Central memory CD8-positive, alpha-beta T cell (primary cell): ENCODE data around the gene SEZ6L.

ENCODE experiments used
- ATAC-seq: fragments of 150-1000 bp; cut with Tn5 transposase; replicated peaks from 2 replicates; pipeline ENCODE4 v1.10.0; 2022; ENCODE audit warnings: mild to moderate bottlenecking, moderate FRiP score, moderate number of reproducible peaks; ENCODE audit not compliant: poor library complexity, severe bottlenecking; ENCODE audit errors: extremely low read depth
- DNase-seq, 2 donors: peaks; one replicate each; pipeline ENCODE4 v3.0.0; 2021; ENCODE audit warnings: low spot score in 2 of 2
- H3K27ac Mint-ChIP-seq: one replicate; pipeline ENCODE4 v1.8.0; 2022; ENCODE audit warnings: low read depth, mild to moderate bottlenecking, moderate library complexity, mixed read lengths
- H3K27me3 Mint-ChIP-seq: one replicate; pipeline ENCODE4 v1.8.0; 2022; ENCODE audit warnings: mixed read lengths
- H3K36me3 Mint-ChIP-seq: one replicate; pipeline ENCODE4 v1.8.0; 2022; ENCODE audit warnings: mild to moderate bottlenecking, moderate library complexity, mixed read lengths; ENCODE audit not compliant: insufficient read depth
- H3K4me1 Mint-ChIP-seq: one replicate; pipeline ENCODE4 v1.8.0; 2022; ENCODE audit warnings: mixed read lengths
- H3K4me3 Mint-ChIP-seq: one replicate; pipeline ENCODE4 v1.8.0; 2022; ENCODE audit warnings: mild to moderate bottlenecking, moderate library complexity, mixed read lengths
- H3K9me3 Mint-ChIP-seq: one replicate; pipeline ENCODE4 v1.8.0; 2022; ENCODE audit warnings: mixed read lengths

Gene SEZ6L

DNA sequence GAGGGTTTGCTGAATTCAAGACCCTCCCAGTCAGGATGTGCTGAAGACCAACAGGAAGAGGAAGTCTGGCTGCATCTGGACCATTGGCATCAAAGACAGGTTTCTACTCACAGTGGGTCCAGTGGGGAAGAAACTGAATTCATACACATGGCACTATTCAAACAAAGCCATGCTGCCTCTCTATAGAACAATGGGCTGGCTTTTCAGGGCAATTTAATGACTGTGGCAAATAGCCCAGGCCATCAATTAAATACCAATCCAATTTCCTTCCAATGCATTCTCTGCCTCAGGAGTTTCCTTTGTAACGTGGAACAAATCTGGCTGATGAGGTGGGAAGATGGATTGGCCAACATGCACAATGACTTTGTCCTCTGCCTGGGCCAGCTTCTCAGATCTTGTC lies 98.6 kb downstream of the SEZ6L start:
- Mint-ChIP-seq H3K4me1 (no peaks in the 10 kb centered on the region), H3K27ac (no peak overlapping the region), H3K9me3 (no peaks in the 10 kb centered on the region), H3K4me3 (no peak overlapping the region), H3K27me3 (peaks cover 84% of the 10 kb centered on the region), H3K36me3 (no peaks in the 10 kb centered on the region)
- DNase-seq (no peak), ATAC-seq (no peak)

DNA sequence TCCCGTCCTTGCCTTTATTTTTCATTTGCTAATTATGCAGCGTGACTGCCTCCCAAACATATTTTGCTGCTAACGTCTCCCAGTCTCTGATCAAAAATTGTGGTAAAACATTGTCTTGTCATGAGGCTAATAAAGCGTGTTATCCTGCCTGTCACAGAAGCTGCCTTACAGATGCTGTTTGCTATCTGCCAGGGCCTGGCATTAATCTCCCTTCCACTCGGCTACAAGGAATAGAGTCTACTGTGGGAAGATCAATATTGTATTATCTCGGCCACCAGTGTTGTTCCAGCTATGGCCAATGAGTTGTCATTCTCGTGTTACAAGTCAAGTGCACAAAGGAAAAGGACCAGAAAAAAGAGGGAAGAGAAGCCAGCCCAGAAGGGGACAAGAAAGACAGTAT lies 100.3 kb downstream of the SEZ6L start:
- Mint-ChIP-seq H3K27me3 (peaks cover 80% of the 10 kb centered on the region), H3K9me3 (no peaks in the 10 kb centered on the region), H3K27ac (no peak overlapping the region), H3K4me3 (no peak overlapping the region), H3K36me3 (no peaks in the 10 kb centered on the region), H3K4me1 (no peaks in the 10 kb centered on the region)
- ATAC-seq, result no peak
- no peak for DNase-seq

DNA sequence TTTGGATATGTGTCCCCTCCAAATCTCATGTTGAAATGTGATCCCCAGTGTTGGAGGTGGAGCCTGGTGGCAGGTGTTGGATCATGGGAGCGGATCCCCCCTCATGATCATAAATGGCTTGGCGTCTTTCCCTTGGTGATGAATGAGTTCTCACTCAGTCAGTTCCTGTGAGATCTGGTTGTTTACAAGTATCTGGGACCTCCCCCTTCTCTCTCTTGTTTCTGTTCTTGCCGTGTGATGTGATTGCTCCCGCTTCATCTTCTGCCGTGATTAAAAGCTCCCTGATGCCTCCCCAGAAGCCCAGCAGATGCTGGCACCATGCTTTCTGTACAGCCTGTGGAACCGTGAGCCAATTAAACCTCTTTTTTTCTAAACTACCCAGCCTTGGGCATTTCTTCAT lies 102.2 kb downstream of the SEZ6L start:
- DNase-seq, result no peak
- Mint-ChIP-seq H3K36me3 (no peaks in the 10 kb centered on the region), H3K27me3 (peaks cover 68% of the 10 kb centered on the region), H3K27ac (no peak overlapping the region), H3K4me3 (no peak overlapping the region), H3K9me3 (no peaks in the 10 kb centered on the region), H3K4me1 (no peaks in the 10 kb centered on the region)
- no peak for ATAC-seq

DNA sequence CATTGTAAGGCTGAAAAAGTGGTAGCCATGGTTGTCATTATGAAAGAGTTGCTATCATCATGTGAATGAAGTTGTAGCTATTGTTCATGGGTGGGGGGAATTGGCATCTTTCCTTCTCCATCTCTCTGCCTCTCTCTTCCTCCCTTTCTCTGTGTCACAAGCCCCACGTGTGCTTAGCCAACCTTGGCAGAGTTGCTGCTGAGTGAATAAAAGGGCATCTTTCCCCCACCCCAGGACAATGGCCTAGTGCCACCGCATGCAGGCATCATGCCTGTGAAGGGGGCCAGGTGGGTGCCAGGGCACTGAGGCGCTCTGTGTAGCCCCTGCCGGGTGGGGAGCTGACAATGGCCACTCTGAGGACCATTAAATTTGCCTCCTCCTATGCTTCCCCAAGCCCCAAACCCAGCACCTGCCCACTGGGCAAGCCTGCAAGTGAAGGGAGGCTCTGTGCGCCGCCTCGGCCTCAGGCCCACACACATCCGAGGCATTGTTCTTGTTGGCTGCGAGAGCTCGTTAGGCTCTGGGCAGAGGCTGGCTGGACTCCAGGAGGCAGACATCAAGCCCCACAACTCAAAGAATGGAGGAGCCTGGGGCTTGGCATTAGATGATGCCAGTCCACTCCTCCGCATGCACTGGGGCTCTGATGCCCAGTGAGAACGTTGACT lies 103.9 kb downstream of the SEZ6L start:
- Mint-ChIP-seq H3K27ac (no peak overlapping the region), H3K9me3 (no peaks in the 10 kb centered on the region), H3K4me3 (no peak overlapping the region), H3K4me1 (no peaks in the 10 kb centered on the region), H3K27me3 (peaks cover 71% of the 10 kb centered on the region), H3K36me3 (no peaks in the 10 kb centered on the region)
- ATAC-seq (no peak), DNase-seq (no peak)

DNA sequence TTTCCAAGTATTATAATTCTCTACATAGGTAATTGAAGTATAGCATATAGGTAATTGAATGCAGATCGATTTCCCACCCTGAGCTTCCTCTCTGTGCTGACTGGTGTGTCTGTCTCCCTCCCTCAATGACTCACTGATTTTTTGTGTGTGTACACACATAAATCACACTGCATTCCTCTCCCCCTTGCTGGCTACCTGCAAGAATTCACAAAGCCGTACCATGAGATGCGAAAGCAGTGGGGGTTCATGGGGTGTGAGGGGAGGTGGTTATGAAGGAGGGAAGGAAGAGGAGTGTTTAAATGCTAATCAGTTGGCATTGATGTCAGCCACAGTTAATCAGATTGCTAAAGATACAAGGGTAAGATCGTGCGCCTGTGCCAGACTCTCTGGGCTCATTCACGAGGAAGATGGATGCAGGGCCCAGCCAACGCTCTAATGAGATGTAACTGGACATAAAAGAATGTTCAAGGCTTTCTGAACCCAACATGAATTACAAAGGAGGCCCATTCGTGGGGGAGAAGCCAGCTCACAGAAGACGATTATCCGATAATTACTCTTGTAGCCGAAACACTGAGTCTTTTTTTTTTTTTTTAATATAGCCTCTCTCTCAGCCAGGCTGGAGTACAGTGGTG lies 107.4 kb downstream of the SEZ6L start:
- H3K4me3 Mint-ChIP-seq, result no peak overlapping the region
- H3K36me3 Mint-ChIP-seq, result no peaks in the 10 kb centered on the region
- peaks cover 57% of the 10 kb centered on the region for H3K27me3 Mint-ChIP-seq
- no peaks in the 10 kb centered on the region for H3K4me1 Mint-ChIP-seq
- no peaks in the 10 kb centered on the region for H3K9me3 Mint-ChIP-seq
- H3K27ac Mint-ChIP-seq, result no peak overlapping the region
- ATAC-seq (no peak), DNase-seq (no peak)

DNA sequence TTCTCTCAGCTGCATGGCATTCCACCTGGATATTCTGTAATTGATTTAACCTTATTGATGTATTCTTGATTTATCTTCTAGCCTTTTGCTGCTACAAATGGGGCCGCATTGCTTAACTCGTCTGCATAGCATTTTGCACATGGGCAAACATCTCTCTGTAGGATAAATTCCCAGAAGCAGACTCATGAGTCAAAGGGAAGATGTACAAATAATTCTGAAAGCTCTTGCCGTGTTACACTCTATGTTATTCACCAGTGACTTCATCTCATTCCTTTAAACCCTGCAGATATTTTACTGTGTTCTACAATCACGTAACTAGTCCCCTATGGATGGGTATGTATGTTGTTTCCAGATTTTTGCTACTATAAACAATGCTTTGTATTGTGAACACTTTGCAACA lies 112.7 kb downstream of the SEZ6L start:
- ATAC-seq (no peak), DNase-seq (no peak)
- Mint-ChIP-seq H3K4me1 (no peaks in the 10 kb centered on the region), H3K9me3 (no peaks in the 10 kb centered on the region), H3K36me3 (no peaks in the 10 kb centered on the region), H3K27me3 (peaks cover 55% of the 10 kb centered on the region), H3K4me3 (no peak overlapping the region), H3K27ac (no peak overlapping the region)

DNA sequence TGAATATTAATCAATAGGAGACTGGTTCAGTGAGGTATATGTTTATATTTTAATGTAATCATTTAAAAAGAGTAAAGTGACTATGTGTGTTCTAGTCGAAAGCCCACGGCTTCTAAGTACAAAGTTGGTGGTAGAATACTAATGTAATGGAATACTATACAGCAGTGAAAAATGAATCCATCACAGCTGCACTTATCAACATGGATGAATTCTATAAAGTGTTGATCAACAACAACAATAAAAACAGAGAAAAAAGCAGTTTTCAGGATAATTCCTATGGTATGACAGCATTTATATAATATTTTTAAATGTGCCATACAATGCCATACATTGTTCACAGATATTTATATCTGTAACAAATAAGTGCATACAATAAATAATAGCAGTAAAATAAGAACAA lies 114.1 kb downstream of the SEZ6L start:
- DNase-seq (no peak), ATAC-seq (no peak)
- Mint-ChIP-seq H3K4me3 (no peak overlapping the region), H3K4me1 (no peaks in the 10 kb centered on the region), H3K27me3 (peaks cover 55% of the 10 kb centered on the region), H3K36me3 (no peaks in the 10 kb centered on the region), H3K9me3 (no peaks in the 10 kb centered on the region), H3K27ac (no peak overlapping the region)

DNA sequence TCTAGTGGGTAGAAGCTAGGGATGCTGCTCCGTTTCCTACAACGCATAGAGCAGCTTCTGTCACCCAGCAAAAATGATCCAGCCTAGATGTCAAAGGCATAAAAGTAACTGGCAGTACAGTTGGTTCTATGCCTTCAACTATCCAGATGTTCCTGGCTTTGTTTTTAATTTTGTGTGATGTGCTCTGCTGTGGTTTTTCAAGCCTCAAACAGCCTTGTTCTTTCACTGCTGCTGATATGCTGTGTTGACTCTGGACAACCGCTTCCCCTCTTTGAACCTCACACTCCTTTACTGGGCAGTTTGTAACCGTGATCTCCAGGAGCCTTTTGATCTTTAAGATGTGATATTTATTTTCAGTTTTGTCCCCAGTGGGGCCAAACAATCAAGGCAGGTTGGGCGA lies 116.4 kb downstream of the SEZ6L start:
- no peak for ATAC-seq
- H3K27ac Mint-ChIP-seq, result no peak overlapping the region
- no peak overlapping the region for H3K4me3 Mint-ChIP-seq
- H3K36me3 Mint-ChIP-seq, result no peaks in the 10 kb centered on the region
- H3K4me1 Mint-ChIP-seq, result no peaks in the 10 kb centered on the region
- no peaks in the 10 kb centered on the region for H3K9me3 Mint-ChIP-seq
- H3K27me3 Mint-ChIP-seq, result peaks cover 48% of the 10 kb centered on the region
- no peak for DNase-seq

DNA sequence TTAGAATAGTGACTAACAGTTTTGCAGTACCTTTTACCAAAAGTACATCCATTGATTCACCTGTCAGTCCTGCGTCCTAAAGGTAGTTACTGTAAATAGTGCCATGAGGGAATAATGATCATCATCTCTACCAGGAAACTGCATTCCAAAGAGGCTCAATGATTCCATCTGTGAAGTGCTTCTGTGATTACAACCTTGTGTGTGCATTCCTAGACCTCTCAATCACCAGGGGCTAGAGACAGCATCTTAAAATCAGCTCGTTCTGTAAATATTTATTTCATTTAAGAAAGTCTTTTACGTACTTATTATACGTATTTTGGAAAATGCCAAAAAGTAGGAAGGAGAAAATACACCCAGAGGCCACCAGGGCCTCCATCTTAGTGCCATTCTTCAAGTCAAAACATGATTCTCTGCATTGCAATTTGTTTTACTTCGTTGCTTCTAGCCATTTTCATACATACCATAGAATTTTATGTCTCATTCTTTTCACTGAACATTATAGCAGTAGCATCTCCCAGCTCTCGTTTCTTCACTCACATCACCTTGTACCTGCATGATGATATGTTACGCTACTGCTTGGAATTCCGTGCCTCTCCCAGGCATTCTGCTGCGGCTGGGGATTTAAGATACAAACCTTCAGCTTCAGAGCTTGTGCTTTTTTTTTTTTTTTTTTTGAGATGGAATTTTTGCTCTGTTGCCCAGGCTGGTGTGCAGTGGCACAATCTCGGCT lies 117.0 kb downstream of the SEZ6L start:
- Mint-ChIP-seq H3K36me3 (no peaks in the 10 kb centered on the region), H3K27me3 (peaks cover 48% of the 10 kb centered on the region), H3K9me3 (no peaks in the 10 kb centered on the region), H3K4me1 (no peaks in the 10 kb centered on the region), H3K4me3 (no peak overlapping the region), H3K27ac (no peak overlapping the region)
- ATAC-seq, result no peak
- DNase-seq, result no peak

DNA sequence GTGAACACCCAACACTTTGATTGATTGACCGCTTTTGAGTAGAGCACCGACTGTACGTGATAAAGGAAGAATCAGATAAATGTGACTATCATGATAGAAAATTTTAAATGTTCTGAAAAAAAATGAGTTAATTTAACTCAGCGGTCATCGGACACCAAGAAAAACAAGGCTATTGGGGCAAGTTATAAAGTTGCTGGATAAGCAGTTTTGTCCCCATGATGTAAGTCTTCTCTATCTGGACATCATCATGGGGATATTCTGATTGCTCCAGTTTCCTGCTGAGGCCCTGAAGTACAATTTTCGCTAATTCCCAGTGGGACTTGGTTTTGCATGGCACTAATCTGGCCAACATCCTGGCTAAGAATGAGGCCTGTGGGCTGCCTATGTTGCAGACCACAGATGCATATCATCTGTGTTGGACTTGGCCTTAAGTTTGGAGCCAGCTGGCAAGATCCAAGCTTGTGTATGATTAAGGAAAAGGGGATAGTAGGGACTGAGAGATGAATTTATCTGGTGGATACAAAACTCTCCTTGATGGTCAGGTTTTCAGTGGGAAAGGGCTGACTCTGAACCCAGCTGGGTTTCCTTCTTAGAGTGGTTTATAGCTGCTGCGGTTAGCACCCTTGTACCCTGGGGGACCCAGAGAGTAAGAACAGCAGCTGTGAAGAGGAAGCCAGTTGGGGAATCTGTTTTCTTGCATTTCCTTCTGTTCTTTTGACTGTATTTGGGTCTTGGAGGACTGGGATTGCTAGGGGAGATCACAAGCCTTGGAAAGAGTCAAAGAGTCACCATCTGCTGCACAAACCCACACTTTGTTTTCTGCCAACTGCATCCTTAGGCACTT lies 118.3 kb downstream of the SEZ6L start:
- Mint-ChIP-seq H3K36me3 (no peaks in the 10 kb centered on the region), H3K9me3 (no peaks in the 10 kb centered on the region), H3K4me3 (no peak overlapping the region), H3K27ac (no peak overlapping the region), H3K27me3 (peaks cover 35% of the 10 kb centered on the region), H3K4me1 (no peaks in the 10 kb centered on the region)
- DNase-seq, result no peak
- no peak for ATAC-seq

DNA sequence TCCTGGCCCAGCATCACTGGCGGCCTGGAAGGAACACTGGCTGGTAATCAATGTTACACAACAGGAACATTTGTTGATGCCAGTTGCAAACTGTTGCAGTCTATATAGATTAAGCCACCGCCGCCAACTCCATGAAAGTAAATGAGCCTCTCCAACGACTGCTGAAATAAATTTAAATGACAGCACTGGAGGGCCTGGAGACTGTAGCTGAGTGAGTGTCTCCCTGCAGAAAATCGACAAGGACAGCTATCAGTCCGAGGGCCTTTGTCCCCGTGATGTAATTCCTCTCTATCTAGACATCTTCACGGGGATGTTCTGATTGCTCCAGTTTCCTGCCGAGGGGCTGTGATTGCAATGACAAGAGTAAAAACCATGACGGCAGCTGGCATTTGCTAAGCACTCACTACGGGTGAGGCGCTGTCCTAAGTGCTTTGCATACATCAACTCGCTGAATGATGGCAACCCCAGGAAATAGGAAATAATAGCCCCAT lies 120.4 kb downstream of the SEZ6L start:
- H3K36me3 Mint-ChIP-seq, result peaks cover 2% of the 10 kb centered on the region
- DNase-seq, result no peak
- H3K9me3 Mint-ChIP-seq, result no peaks in the 10 kb centered on the region
- ATAC-seq, result no peak
- peaks cover 21% of the 10 kb centered on the region for H3K27me3 Mint-ChIP-seq
- no peak overlapping the region for H3K4me3 Mint-ChIP-seq
- H3K27ac Mint-ChIP-seq, result no peak overlapping the region
- peaks cover 4% of the 10 kb centered on the region for H3K4me1 Mint-ChIP-seq

DNA sequence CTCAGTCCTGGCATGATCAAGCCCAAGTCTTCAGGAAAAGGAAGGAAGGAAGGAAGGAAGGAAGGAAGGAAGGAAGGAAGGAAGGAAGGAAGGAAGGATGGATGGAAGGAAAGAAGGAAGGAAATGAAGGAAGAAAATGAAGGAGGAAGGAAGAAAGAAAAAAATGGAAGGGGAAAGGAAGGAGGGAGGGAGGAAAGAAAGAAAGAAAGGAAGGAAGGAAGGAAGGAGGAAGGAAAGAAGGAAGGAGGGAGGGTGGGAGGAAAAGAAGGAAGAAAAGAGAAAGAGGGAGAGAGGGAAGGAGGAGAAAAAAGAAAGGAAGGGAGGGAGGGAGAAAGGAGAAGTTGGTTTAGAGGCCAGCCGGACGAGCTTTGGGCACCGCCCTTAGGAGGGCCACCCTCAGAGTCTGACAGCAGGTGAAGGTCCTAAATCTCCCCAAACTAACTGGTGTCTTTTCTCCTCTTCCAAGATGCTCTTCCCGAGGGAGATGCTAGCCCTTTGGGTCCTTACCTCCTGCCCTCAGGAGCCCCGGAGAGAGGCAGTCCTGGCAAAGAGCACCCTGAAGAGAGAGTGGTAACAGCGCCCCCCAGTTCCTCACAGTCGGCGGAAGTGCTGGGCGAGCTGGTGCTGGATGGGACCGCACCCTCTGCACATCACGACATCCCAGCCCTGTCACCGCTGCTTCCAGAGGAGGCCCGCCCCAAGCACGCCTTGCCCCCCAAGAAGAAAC lies 122.8 kb downstream of the SEZ6L start:
- peaks cover 2% of the 10 kb centered on the region for H3K36me3 Mint-ChIP-seq
- H3K4me3 Mint-ChIP-seq, result no peak overlapping the region
- H3K4me1 Mint-ChIP-seq, result peaks cover 9% of the 10 kb centered on the region
- DNase-seq, result no peak
- H3K27ac Mint-ChIP-seq, result no peak overlapping the region
- no peak for ATAC-seq
- peaks cover 15% of the 10 kb centered on the region for H3K27me3 Mint-ChIP-seq
- no peaks in the 10 kb centered on the region for H3K9me3 Mint-ChIP-seq
